Kidney glomerular epithelial cell (primary cell): ENCODE data around the gene PHF20.
A peak's percentile ranks its signal among the peaks of the same experiment; 100 is the strongest.
"Not testable (repeated sequence)": the region's sequence is repeated elsewhere in the genome, so short reads cannot be mapped to it uniquely, and the experiment has no call there.

Source experiments
- DNase-seq: peaks from one replicate; lab custom pipeline; 2025; lab: John Stamatoyannopoulos, UW

The PHF20 gene

DNA sequence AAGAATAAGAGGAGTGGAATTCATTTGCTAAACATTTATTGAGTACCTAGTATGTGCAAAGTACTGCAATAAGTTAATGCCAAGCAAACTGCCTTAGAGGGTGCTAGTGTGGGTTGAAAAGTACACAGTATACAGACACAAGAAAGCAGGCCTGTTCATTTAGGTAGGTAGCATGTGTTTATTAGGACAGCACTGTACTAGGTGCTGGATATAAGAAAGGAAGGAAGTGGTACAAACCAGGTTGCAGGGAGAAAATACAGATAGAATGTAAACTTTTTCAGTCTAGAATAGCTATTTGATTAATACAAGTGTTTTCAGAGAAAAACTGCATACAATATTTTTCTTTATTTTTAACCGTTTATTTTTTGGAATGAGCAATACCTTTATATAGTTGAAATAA lies 68.1 kb downstream of the PHF20 start:
- DNase-seq, result no peak

DNA sequence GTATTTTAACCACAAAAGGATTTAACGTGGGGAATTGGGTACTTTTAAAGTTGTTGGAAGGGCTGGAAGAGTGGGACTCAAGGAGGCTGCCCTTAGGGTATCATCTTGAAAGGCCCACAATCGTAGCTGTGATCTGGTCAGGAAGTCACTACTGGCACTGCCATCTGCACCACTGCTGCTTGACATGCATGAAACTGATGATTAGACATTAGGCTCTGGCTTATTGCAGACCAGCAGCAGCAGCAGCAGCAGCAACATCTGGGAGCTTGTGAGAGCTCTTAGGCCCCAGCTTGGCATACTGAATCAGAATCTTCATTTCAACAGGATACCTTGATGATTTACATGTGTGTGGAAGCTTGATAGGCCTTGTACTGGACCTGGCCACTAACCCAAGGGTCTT lies 68.6 kb downstream of the PHF20 start:
- DNase-seq, result no peak

DNA sequence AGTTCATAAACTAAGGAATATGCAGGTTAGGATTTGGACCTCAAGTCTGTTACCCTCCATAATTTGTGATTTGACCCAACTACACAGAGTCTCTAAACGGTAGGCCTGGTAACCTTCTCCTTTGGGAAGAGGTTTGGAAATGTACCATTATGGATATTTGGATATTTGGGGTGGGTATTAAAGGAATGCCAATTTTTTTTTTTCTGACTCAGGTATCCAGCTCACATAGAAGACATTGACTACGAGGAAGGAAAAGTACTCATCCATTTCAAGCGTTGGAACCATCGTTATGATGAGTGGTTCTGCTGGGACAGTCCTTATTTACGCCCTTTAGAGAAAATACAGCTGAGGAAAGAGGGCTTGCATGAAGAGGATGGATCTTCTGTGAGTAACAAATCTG lies 70.5 kb downstream of the PHF20 start:
- no peak for DNase-seq

DNA sequence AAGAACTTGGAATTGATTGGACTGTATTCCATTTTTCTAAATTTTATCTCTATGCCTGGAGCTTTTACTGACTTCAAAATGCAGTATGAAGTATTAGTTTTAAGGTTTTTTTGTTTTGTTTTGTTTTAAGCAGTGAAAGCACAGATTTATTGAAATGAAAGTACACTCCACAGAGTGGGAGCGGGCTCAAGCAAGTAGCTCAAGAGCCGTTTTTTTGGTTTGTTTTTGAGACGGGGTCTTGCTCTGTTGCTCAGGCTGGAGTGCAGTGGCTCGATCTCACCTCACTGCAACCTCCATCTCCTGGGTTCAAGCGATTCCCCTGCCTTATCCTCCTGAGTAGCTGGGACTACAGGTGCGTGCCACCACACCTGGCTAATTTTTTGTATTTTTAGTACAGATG lies 72.1 kb downstream of the PHF20 start:
- not testable (repeated sequence) for DNase-seq

DNA sequence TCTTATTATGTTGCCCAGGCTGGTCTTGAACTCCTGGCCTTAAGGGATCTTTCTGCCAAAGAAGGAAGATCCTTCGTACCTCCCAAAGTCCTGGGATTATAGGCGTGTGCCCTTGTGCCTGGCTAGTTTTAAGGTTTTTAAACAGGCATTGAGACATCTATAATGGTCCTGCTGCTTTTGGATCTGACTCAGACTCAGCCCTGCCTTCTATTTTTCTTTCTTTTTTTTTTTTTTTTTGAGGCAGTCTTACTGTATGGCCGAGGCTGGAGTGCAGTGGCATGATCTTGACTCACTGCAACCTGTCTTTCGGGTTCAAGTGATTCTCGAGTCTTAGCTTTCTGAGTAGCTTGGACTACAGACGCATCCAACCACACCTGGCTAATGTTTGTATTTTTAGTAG lies 73.7 kb downstream of the PHF20 start:
- no peak for DNase-seq

DNA sequence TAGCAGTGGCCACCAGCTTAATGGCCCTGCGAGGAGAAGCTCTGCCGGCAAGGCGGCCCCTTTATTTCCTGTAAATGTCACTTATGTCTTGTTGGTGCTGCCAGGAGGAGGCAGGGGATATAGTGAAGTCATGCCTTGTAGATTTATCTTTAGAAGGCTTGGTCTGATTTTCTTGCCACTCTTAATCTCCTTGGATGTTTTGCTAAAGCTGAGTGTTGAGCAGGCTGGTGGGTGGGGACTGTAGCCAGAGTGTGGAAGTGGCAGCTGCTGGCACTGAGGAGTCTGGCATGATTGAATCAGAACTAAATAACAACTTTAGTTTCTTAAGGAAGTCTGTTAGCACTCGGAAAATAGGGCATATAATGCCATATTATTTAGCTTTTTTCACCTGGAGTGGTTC lies 77.9 kb downstream of the PHF20 start:
- DNase-seq, result no peak

DNA sequence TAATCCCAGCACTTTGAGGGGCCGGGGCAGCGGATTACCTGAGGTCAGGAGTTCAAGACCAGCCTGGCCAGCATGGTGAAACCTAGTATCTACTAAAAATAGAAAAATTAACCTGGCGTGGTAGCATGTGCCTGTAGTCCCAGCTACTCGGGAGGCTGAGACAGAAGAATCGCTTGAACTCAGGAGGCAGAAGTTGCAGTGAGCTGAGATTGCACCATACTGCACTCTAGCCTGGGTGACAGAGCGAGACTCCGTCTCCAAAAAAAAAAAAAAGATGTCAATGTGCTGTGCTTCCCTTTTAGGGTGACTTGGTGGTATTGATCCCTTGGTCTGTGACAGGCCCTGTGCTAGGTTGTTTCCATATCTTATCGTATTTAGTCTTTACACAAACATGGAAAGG lies 79.8 kb downstream of the PHF20 start:
- DNase-seq, result not testable (repeated sequence)

DNA sequence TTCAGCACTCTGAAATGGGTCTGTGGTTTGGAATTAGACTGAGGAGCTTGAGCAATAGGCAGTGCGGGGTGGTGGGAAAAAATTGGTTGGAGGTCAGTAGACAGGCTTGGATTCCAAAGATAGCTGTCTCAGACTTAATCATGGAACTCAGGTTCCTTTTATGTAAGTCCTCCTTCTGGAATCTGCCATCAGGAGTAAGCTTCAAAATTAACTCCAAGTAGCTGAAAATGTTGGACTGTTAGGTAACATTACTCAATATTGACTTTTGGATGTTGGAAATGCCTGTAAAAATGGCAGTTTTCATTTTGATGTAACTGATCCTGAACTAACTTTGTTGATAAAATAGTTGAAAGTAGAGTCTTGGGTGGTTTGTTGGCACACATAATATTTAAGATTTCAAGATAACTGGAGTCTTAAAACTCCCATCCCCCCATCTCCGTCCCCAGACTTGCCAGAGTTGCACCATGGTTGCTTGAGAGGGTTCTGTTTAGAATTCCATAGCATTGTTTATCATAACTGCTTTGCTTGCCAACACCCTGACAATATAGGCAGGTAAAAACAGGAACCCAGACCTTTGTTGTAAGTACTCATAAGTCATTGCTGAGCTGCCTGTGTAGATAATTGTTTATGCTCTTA lies 83.0 kb downstream of the PHF20 start:
- DNase-seq, result no peak

DNA sequence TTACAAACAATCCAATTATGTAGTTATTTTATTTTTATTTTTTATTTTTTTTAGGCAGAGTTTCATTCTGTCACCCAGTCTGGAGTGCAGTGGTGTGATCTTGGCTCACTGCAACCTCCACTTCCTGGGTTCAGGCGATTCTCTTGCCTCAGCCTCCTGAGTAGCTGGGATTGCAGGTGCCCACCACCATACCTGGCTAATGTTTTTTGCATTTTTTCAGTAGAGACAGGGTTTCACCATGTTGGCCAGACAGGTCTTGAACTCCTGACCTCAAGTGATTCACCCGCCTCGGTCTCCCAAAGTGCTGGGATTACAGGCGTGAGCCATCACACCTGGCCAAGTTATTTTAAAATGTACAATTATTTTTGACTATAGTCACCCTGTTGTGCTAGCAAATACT lies 83.8 kb downstream of the PHF20 start:
- not testable (repeated sequence) for DNase-seq

DNA sequence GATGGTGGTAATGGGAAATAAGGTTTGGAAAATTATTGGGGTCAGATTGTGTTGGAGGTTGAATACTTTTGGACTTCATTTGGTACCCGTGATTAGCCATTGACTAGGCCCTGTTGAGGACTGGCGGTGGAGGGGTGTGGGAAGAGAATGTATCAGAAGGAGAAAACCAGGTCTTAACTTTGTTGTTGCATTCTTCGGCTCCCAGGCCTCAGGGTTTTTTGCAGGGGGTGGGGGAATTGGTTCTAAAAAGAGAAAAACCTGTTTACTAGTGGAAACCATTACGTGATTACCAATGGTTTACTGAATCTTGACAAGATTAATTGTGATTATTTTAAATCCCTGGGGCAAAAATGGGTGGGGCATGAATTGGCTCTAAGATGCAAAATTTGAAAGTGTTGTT lies 85.1 kb downstream of the PHF20 start:
- DNase-seq, result no peak

DNA sequence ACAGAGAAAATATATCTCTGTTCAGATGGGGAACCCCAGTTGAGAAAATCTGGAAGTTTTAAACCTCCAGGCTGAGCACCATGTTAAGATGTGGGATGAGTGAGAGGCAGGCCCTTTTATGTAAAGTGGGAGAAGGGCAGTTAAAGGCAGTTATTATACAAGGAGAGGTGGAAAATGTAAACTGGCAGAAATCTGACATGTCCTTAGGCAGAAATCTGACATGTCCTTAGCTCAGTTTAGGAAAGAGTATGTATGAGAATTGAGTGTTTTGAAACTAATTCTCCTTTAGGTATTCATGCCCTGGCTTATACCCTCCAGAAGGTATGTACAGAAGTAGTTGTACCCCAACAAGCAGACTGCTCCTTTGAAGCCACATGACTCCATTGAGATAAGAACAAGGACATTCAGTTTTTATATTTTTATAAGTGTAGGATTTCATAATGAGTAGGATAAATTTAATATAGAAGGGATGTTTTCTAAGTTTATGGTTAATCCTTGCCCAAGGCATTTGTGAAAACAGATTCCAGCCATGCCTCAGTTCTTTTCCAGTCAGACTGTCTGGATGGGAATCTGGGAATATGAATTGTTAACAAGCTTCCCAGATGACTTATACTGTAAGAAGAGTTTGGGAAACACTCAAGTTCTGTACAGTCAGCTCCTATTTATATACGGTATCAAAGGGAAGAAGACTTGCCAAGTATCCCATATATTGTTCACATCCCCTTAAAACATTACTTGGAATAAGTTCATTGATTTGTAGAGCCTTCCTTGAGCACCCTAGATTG lies 94.8 kb downstream of the PHF20 start:
- no peak for DNase-seq

DNA sequence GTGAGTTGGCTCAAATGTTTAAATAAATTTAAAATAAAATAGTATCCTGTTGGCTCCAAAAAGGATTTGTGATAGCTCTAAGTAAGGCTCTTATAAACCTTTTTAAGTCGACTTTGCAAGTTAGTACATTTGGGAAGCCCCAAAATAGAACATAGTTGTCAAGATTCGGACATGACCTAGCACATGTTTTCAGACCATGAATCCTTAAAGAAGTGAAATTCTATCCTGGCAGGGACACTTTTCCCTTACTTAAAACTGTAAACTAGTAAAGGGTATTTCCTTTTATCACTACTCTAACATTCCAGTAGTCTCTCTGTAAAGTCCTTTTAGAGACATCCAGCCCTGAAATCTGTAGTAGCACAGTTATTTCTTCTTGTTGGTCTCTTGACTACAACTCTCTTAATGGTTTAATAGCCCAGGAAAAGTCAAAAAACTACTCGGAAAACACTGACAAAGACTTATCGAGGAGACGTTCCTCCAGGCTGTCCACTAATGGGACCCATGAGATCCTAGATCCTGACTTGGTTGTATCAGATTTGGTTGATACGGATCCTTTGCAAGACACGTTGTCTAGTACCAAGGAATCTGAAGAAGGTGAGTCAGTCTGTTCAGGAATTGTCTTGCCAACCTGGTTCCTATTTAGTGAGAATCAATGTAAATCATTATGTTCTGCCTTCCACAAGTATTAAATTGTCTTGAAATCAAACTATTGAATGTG lies 98.9 kb downstream of the PHF20 start:
- no peak for DNase-seq

DNA sequence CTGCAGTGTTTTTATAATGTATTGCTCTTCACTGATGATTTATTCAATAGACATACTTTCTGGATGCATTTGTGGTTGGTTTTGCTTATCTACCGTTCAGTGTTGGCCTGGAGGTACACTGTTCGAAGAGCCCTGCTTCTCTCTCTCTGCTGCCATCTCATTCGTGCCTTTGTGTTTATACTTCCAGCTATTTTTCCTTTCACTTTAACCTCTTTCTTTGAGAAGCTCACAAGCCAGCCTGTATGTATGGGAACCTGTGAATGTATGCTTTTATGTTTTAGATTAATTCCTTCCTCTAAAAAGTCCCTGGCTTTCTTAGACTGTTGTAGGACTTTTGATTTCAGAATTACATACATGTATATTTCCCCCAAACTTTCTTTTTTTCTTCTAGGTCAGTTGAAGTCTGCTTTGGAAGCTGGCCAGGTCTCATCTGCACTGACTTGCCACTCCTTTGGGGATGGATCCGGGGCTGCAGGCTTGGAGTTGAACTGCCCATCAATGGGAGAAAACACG lies 99.5 kb downstream of the PHF20 start:
- no peak for DNase-seq

DNA sequence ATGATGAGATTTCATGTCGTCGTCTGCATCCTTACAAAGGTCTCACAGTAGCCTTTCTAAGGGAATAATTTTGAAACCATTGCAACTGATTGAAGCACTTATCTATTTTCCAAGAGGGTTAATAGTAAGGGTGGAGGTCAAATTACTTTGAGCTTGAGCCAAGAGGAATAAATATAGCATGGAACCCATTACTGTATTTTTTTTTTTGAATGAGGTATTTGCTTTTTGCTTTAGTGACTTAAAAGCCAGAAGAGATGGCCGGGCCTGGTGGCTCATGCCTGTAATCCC lies 104.2 kb downstream of the PHF20 start:
- DNase-seq, result no peak

DNA sequence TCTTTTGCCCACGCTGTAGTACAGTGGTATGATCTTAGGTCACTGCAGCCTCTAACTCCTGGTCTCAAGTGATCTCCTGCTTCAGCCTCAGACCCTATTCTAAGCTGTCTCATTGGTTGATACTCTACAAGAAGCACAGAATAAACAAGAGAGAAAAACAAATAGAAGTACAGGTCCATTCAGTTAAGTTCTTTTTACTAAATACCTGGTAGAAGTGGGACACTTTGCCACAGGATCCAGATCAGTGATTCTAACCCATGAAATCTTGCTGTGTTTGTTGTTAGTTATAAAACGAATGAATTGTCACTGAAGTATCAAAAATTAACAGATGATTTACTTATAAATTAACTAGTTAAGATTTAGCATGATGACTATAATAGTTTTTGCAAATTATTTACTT lies 105.8 kb downstream of the PHF20 start:
- no peak for DNase-seq

DNA sequence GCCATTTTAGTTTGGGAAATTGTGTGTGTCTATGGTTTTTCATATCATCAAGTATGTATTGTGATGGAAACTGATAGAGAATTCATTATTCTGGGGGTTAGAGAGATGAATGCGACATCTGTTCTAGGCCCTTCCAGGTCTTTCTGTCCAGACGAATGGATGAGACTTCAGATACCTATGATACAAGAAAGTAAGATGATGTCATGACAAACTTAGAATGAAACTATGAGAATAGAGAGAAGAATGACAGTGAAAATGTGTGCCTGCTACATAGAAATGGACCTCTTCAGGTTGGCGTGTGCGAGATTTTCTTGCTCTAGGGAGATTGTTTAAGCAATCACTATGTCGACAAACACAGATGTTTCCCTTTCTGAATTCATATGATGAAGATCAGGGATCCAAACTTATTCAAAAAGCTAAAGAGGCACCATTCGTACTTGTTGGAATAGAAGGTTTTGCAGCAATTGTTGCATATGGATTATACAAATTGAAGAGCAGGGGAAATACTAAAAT lies 106.4 kb downstream of the PHF20 start:
- DNase-seq, result no peak

DNA sequence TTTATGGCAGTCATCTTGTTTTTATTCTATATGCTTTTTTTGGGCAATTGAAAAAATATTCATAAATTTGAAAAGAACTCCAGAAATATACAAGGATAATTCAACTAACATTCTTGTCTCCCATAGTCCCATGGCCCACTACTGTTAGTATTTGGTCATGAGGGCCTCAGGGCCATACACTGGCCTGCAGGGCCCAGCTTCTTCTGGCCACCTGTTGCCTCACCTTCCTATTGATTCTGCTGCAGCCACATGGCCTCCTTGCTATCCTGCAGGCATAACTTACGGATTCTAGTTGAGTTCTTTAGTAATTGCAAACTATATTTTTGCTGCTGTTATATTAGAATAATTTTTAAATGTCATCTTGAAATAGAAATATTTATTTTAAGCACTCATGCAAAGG lies 109.9 kb downstream of the PHF20 start:
- DNase-seq, result no peak

DNA sequence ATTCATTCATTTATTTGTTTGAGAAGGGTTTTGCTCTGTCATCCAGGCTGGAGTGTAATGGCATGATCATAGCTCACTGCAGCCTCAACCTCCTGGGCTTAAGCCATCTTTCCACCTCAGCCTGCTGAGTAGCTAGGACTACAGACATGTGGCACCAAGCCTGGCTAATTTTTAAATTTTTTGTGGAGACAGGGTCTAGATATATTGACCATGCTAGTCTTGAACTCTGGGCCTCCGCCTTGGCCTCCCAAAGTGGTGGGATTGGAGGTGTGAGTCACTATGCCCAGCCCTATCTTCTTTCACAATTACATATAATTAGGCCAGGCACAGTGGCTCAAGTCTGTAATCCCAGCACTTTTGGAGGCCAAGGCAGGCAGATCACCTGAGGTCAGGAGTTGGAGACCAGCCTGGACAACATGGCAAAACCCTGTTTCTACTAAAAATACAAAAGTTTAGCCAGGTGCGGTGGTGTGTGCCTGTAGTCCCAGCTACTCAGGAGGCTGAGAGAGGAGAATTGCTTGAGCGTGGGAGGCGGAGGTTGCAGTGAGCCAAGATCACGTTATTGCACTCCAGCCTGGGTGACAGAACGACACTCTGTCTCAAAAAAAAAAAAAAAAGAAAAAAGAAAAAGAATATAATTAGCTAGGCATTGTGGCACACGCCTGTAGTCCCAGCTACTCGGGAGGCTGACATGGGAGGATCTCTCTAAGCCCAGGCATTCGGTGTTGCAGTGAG lies 110.8 kb downstream of the PHF20 start:
- not testable (repeated sequence) for DNase-seq

DNA sequence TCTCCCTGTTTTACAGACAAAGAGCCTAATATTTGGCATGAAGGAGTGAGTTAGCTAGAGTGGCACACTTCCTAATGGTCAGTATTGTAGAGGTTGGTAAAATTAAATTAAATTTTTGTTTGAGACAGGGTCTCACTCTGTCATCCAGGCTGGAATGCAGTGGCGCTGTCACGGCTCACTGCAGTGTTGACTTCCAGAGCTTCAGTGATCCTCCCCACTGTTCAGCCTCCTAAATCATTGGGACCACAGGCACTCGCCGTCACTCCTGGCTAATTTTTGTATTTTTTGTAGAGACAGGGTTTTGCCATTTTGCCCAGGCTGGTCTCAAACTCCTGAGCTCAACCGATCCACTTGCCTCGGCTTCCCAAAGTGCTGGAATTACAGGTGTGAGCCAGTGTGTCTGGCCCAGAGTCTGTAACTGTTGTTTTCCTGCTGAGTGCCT lies 111.5 kb downstream of the PHF20 start:
- peak; percentile 34 for DNase-seq

DNA sequence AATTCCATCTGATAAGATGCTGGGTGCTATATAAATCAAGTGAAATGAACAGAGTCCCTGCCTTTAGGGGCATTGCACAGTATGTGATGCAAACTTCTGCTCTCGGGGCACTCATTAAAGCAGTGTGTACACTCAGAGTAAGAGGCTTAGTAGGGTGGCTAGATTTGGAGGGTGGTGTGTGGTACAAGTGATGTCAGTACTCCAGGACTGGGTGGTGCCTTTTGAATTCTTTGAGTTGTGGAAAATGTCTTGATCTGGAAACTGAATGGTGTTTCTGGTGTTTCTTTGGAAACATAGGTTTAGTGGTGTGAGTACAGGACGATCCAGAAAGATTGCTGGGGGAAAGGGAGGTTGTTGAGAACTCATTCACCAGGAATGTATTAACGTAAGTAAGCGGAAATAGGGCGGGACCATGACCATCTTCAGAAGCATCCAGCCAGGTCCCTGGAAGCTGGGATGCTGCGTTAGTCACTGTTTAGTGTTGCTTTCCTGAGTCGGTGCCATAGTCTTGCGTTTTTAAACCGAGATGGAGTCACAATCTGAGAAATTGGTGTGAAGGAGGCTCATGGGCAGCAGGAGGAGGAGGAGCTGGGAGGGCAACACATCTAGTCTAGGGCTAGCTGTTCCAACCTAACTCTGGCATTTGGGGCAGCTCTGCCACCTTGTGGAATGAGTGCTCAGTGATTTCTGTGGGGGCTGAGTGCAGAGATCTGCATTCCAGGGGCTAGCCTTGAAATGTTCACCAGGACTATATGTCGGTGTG lies 112.1 kb downstream of the PHF20 start:
- peak; percentile 94 for DNase-seq

DNA sequence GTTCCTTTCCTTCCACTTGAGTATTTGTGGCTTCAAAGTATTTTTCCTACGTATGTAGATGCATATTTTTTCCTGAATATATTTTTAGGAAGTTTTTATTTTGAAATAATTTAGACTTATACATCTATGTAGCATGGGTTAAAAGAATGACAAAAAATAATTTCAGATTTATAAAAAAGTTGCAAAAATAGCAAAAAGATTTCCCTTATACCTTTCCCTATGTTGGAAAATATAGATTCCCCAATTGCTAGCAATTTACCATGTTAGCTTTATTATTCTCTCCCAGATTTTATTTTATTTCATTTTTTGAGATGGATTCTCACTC lies 112.7 kb downstream of the PHF20 start:
- no peak for DNase-seq

DNA sequence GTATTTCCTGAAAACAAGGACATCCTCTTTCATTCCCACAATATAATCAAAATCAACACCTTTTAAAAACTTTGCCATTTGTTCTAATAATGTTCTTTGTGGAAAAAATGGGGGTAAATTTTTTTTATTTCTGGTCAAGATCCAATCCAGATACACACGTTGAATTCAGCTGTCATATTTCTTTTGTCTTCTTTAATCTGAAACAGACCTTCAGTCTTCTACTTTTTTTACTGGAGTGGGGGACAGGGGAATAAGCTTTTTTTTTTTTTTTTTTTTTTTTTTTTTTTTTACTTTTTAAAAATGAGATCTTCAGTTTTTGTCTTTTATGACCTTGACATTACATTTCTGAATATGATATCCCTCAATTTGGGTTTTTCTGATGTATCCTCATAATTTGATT lies 113.4 kb downstream of the PHF20 start:
- no peak for DNase-seq
